ENCODE results near the gene UXS1. TPM values are rescaled to one million over a fixed set of nuclear protein-coding genes. Genes with fewer than 3 reads are reported as not detected.

The UXS1 gene
- polyA plus RNA-seq, 1 donor from 2014 or later = 19.1 TPM

DNA sequence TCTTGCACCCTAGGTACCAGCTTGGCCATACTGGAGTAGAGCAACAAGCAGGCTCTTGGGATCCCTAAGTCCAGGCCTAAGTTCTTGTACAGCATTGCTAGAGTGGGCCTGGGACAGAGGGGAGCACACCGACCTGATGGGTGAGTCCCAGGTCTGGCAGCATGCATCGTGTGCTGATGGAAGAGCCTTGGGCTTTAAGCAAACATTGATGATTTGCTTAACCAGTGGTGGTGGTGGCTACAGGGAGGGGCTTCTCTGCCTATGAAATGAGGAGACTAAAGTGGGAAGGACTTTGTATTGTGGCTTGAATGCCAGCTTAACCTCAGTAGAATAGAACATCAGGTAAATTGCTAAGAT, 39.2 kb upstream of the UXS1 start:
- no peaks in the 10 kb centered on the region for H3K9me2 ChIP-seq (ENCODE audit: insufficient read depth, low read length)
- H3K4me2 ChIP-seq (ENCODE audit: low read length) = no peak overlapping the region
- H2AFZ ChIP-seq (ENCODE audit: low read depth, low read length) = no peak overlapping the region
- H3K9ac ChIP-seq (ENCODE audit: low read length) = no peak overlapping the region
- H3K27me3 ChIP-seq (ENCODE audit: insufficient read depth, low read depth, low read length) = no peaks in the 10 kb centered on the region
- no peaks in the 10 kb centered on the region for H3K9me3 ChIP-seq (ENCODE audit: low read length)
- no peaks in the 10 kb centered on the region for H3K79me2 ChIP-seq (replicated peaks; ENCODE audit: insufficient read depth, low read length)
- no peak overlapping the region for H3K27ac ChIP-seq (ENCODE audit: low read length)
- TF ChIP-seq RAD21 (conservative IDR thresholded peaks at IDR 0.05) (no peak), EZH2 (IDR thresholded peaks at IDR 0.05; ENCODE audit: borderline replicate concordance, insufficient read depth, low read length, poor library complexity, severe bottlenecking) (no peak), EP300 (conservative IDR thresholded peaks at IDR 0.05; ENCODE audit: poor library complexity, severe bottlenecking) (no peak), POLR2AphosphoS5 (IDR thresholded peaks at IDR 0.05) (no peak), MXI1 (conservative IDR thresholded peaks at IDR 0.05; ENCODE audit: poor library complexity, severe bottlenecking) (no peak)
- TF ChIP-seq, protein P1, sequence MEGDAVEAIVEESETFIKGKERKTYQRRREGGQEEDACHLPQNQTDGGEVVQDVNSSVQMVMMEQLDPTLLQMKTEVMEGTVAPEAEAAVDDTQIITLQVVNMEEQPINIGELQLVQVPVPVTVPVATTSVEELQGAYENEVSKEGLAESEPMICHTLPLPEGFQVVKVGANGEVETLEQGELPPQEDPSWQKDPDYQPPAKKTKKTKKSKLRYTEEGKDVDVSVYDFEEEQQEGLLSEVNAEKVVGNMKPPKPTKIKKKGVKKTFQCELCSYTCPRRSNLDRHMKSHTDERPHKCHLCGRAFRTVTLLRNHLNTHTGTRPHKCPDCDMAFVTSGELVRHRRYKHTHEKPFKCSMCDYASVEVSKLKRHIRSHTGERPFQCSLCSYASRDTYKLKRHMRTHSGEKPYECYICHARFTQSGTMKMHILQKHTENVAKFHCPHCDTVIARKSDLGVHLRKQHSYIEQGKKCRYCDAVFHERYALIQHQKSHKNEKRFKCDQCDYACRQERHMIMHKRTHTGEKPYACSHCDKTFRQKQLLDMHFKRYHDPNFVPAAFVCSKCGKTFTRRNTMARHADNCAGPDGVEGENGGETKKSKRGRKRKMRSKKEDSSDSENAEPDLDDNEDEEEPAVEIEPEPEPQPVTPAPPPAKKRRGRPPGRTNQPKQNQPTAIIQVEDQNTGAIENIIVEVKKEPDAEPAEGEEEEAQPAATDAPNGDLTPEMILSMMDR (IDR thresholded peaks at IDR 0.05; ENCODE audit: poor library complexity, severe bottlenecking) = no peak
- TF ChIP-seq, protein P2, sequence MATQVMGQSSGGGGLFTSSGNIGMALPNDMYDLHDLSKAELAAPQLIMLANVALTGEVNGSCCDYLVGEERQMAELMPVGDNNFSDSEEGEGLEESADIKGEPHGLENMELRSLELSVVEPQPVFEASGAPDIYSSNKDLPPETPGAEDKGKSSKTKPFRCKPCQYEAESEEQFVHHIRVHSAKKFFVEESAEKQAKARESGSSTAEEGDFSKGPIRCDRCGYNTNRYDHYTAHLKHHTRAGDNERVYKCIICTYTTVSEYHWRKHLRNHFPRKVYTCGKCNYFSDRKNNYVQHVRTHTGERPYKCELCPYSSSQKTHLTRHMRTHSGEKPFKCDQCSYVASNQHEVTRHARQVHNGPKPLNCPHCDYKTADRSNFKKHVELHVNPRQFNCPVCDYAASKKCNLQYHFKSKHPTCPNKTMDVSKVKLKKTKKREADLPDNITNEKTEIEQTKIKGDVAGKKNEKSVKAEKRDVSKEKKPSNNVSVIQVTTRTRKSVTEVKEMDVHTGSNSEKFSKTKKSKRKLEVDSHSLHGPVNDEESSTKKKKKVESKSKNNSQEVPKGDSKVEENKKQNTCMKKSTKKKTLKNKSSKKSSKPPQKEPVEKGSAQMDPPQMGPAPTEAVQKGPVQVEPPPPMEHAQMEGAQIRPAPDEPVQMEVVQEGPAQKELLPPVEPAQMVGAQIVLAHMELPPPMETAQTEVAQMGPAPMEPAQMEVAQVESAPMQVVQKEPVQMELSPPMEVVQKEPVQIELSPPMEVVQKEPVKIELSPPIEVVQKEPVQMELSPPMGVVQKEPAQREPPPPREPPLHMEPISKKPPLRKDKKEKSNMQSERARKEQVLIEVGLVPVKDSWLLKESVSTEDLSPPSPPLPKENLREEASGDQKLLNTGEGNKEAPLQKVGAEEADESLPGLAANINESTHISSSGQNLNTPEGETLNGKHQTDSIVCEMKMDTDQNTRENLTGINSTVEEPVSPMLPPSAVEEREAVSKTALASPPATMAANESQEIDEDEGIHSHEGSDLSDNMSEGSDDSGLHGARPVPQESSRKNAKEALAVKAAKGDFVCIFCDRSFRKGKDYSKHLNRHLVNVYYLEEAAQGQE (IDR thresholded peaks at IDR 0.05; ENCODE audit: borderline replicate concordance) = no peak
- no peak overlapping the region for H3K4me3 ChIP-seq (ENCODE audit: low read length)
- H4K20me1 ChIP-seq (ENCODE audit: insufficient read depth) = no peaks in the 10 kb centered on the region
- no peaks in the 10 kb centered on the region for H3K36me3 ChIP-seq (ENCODE audit: insufficient read depth, low read length)
- no peaks in the 10 kb centered on the region for H3F3A ChIP-seq (ENCODE audit: insufficient read depth, low read length, poor library complexity, severe bottlenecking)

DNA sequence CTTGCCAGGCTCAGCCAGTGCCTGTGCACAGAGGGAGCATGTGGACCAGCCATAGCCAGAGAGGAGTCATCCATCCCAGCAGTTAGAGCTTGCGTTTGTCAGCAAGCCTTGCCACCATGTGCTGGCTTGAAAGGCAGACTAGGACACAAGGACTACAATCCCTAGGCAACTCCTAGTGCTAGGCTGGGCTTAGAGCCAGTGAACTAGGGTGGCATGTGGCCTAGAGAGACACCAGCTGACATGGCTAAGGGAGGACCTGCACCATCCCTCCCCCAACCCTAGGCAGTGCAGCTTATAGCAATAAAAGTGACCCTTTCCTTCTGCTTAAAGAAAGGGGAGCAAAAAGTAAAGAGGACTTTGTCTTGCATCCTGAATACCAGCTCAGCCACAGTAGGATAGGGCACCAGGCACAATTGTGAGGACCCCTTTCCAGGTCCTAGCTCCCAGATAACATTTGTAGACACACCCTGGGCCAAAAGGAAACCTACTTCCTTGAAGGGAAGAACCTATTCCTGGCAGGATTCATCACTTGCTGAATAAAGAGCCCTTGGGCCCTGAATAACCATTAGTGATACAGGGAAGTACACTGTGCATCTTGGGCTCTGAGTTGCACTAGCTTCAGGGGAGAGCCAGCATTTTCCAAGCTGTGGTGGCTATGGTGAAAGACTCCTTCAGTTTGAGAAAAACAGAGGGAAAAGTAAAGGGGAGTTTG, 38.7 kb upstream of the UXS1 start:
- no peak overlapping the region for H2AFZ ChIP-seq (ENCODE audit: low read depth, low read length)
- H3K36me3 ChIP-seq (ENCODE audit: insufficient read depth, low read length) = no peaks in the 10 kb centered on the region
- H3K27ac ChIP-seq (ENCODE audit: low read length) = no peak overlapping the region
- no peak overlapping the region for H3K4me3 ChIP-seq (ENCODE audit: low read length)
- H3K9ac ChIP-seq (ENCODE audit: low read length) = no peak overlapping the region
- no peaks in the 10 kb centered on the region for H4K20me1 ChIP-seq (ENCODE audit: insufficient read depth)
- H3K27me3 ChIP-seq (ENCODE audit: insufficient read depth, low read depth, low read length) = no peaks in the 10 kb centered on the region
- H3K4me2 ChIP-seq (ENCODE audit: low read length) = no peak overlapping the region
- H3K79me2 ChIP-seq (replicated peaks; ENCODE audit: insufficient read depth, low read length) = no peaks in the 10 kb centered on the region
- H3F3A ChIP-seq (ENCODE audit: insufficient read depth, low read length, poor library complexity, severe bottlenecking) = no peaks in the 10 kb centered on the region
- no peaks in the 10 kb centered on the region for H3K9me2 ChIP-seq (ENCODE audit: insufficient read depth, low read length)
- no peak for TF ChIP-seq RAD21 (conservative IDR thresholded peaks at IDR 0.05)
- TF ChIP-seq, protein P1 (IDR thresholded peaks at IDR 0.05; ENCODE audit: poor library complexity, severe bottlenecking) = no peak
- no peaks in the 10 kb centered on the region for H3K9me3 ChIP-seq (ENCODE audit: low read length)
